Prostate gland (tissue), 2 donors: ENCODE data around the gene KRT86. TPM values are rescaled to one million over a fixed set of nuclear protein-coding genes. Genes with fewer than 3 reads are reported as not detected.

Experiments used
- DNase-seq: peaks from one replicate; pipeline ENCODE4 v3.0.0-alpha.2; 2019; ENCODE audit warnings: low spot score
- H3K27ac ChIP-seq, 2 donors: fragments of 200-600 bp; sonication (generic); 2 replicates each; pipeline ENCODE4 v1.5.1; 2017 to 2019
- H3K27me3 ChIP-seq: fragments of 200-600 bp; sonication (generic); replicated peaks from 2 replicates; pipeline ENCODE4 v1.5.1; 2019; ENCODE audit not compliant: insufficient read depth
- H3K36me3 ChIP-seq, 2 donors: fragments of 200-600 bp; sonication (generic); 1 replicate in 1 of 2; 2 replicates in 1 of 2; pipeline versions ENCODE4 v1.5.1 to v1.8.1; 2017 to 2019
- H3K4me1 ChIP-seq: fragments of 200-600 bp; sonication (generic); replicated peaks from 2 replicates; pipeline ENCODE4 v1.5.1; 2019
- H3K4me3 ChIP-seq, 2 donors: fragments of 200-600 bp; sonication (generic); 2 replicates each; pipeline ENCODE4 v1.5.1; 2017 to 2019
- H3K9me3 ChIP-seq: fragments of 200-600 bp; sonication (generic); 2 replicates; pipeline ENCODE4 v1.5.1; 2017
- POLR2A ChIP-seq: fragments of 450-650 bp; IDR thresholded peaks from one replicate; pipeline ENCODE4 v1.6.1; 2016; ENCODE audit warnings: antibody characterized with exemption, mild to moderate bottlenecking
- POLR2AphosphoS5 ChIP-seq: sonication (generic); formaldehyde crosslinking; IDR thresholded peaks from one replicate; pipeline ENCODE4 v1.6.1; 2017; ENCODE audit warnings: antibody characterized with exemption
- WGBS: methylation state at CpG from one replicate; pipeline ENCODE4 v1.1.5; 2018; 5-methylcytosine and 5-hydroxymethylcytosine counted together
- intact Hi-C: fragments of 100-400 bp; cut with DNase I; formaldehyde crosslinking; loops from one replicate; pipeline ENCODE4 v1.14.2; 2022
- total RNA-seq, 2 donors: library from RNA; depleted of rRNA; stranded (reverse); fragments of >200 nt; gene quantifications; one replicate each; pipeline ENCODE4 v1.1.0, GENCODE V29; 2016
- TF ChIP-seq, protein P1 (sequence below), 4 experiments: fragments of 200-600 bp in 2 of 4; fragments of 450-650 bp in 2 of 4; sonication (generic) in 2 of 4; IDR thresholded peaks; 1 replicate in 3 of 4; 2 replicates in 1 of 4; pipeline ENCODE4 v1.5.1; 2016 to 2019; ENCODE audit warnings: antibody characterized with exemption in 4 of 4, mild to moderate bottlenecking in 2 of 4, moderate library complexity in 2 of 4

Gene KRT86
- total RNA-seq = under 1 TPM; 0.27 to 0.85 TPM

DNA sequence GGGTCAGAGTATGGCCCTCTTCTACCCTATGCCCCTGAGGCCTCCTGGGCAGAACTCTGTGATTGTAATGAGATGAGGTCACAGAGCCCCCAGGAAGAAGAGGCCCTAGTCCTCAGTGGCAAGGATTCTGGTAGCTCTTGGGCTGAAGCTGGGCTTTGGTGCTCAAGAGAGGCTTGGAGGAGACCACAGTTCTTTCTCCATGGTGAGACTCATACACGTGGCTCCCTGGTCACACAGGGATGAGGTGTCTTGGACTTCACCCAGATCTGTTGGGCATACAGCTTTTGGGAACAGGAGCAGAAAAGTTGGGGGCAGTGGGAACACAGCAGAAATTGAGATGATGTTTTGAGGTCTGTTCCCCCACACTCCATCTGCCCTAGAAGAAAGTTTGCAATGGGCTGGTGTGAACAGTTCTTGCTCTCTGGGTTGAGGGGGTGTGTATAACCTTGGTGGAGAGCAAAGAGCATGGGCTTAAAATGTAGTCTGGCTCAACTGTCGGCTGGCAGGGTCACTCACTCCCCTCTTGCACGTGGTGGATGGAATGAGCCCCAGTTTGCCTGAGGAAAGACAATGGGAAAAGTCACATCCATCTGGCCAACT, at the start of gene KRT86:
KRT86 (plus strand) TSS at position 125 of the 600 bp plus-strand sequence. CDS start 27,272 bp downstream, outside the sequence.
- Histone ChIP-seq H3K27me3 (no peaks in the 10 kb centered on the region), H3K27ac (no peak within 1 kb of the TSS), H3K4me3 (no peak within 1 kb of the TSS), H3K4me1 (peaks cover 5% of the 10 kb centered on the region), H3K36me3 (no peaks in the 10 kb centered on the region), H3K9me3 (no peaks in the 10 kb centered on the region)
- 79% methylated on average over 3 of the region's 3 CpGs for WGBS
- intact Hi-C loops = loop anchor here (5.0 kb wide), 2 partner anchors 53 to 117 kb away; no protein-coding TSS in a partner anchor
- DNase-seq = no peak
- TF ChIP-seq POLR2A (no peak), POLR2AphosphoS5 (no peak)
- TF ChIP-seq, protein P1, sequence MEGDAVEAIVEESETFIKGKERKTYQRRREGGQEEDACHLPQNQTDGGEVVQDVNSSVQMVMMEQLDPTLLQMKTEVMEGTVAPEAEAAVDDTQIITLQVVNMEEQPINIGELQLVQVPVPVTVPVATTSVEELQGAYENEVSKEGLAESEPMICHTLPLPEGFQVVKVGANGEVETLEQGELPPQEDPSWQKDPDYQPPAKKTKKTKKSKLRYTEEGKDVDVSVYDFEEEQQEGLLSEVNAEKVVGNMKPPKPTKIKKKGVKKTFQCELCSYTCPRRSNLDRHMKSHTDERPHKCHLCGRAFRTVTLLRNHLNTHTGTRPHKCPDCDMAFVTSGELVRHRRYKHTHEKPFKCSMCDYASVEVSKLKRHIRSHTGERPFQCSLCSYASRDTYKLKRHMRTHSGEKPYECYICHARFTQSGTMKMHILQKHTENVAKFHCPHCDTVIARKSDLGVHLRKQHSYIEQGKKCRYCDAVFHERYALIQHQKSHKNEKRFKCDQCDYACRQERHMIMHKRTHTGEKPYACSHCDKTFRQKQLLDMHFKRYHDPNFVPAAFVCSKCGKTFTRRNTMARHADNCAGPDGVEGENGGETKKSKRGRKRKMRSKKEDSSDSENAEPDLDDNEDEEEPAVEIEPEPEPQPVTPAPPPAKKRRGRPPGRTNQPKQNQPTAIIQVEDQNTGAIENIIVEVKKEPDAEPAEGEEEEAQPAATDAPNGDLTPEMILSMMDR (IDR thresholded peaks at IDR 0.05) = no peak

DNA sequence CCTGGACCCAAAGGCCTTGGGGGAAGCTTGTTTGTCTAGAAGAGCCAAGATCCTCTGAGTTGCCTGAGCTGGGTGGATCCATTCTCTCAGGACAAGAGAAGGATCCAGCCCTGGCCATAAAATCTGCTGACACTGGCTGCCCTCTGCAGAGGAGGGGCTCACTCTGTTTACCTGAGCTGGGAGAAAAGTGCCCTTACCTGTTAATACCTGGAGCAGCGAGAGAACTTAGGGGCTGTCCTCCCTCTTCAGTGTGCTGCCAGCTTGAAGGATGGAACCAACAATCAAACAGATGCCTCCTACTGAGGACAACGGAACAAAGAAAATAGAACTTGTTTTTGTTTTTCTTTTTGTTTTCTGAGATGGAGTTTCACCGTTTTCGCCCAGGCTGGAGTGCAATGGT, 48.7 kb upstream of the KRT86 start:
- H3K27ac ChIP-seq = no peak overlapping the region
- 77% methylated on average over 4 of the region's 4 CpGs for WGBS
- no peaks in the 10 kb centered on the region for H3K27me3 ChIP-seq
- H3K36me3 ChIP-seq = no peaks in the 10 kb centered on the region
- no peak overlapping the region for H3K4me3 ChIP-seq
- H3K9me3 ChIP-seq = no peaks in the 10 kb centered on the region
- TF ChIP-seq, protein P1 (IDR thresholded peaks at IDR 0.05) = no peak
- no peak for TF ChIP-seq POLR2AphosphoS5
- TF ChIP-seq POLR2A = no peak
- no peaks in the 10 kb centered on the region for H3K4me1 ChIP-seq
- DNase-seq = no peak
- intact Hi-C loops = no loop called here

DNA sequence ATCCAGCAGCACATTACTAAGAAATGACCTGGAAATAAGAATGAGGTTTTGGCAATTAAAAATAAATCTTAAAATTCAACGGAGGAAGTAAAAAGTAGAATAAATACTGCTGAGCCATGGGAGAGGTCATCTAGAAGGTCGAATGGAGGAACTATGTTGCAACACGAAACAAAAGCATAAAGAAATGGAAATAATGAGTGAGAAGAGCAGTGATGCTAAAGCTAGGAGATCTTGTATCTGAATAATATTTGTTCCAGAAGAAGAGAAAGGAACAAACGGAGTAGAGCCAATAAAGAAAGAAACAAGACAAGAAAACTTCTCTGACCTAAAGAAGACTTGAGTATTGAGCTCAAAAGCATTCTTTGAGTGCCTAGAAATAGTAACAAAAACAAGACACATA, 48.0 kb upstream of the KRT86 start:
- TF ChIP-seq POLR2A = no peak
- TF ChIP-seq POLR2AphosphoS5 = no peak
- TF ChIP-seq, protein P1 (IDR thresholded peaks at IDR 0.05) = no peak
- H3K9me3 ChIP-seq = no peaks in the 10 kb centered on the region
- no peak overlapping the region for H3K4me3 ChIP-seq
- H3K27me3 ChIP-seq = no peaks in the 10 kb centered on the region
- H3K4me1 ChIP-seq = peaks cover 2% of the 10 kb centered on the region
- H3K27ac ChIP-seq = no peak overlapping the region
- DNase-seq = no peak
- 79% methylated on average over 4 of the region's 4 CpGs for WGBS
- no peaks in the 10 kb centered on the region for H3K36me3 ChIP-seq
- intact Hi-C loops = no loop called here

DNA sequence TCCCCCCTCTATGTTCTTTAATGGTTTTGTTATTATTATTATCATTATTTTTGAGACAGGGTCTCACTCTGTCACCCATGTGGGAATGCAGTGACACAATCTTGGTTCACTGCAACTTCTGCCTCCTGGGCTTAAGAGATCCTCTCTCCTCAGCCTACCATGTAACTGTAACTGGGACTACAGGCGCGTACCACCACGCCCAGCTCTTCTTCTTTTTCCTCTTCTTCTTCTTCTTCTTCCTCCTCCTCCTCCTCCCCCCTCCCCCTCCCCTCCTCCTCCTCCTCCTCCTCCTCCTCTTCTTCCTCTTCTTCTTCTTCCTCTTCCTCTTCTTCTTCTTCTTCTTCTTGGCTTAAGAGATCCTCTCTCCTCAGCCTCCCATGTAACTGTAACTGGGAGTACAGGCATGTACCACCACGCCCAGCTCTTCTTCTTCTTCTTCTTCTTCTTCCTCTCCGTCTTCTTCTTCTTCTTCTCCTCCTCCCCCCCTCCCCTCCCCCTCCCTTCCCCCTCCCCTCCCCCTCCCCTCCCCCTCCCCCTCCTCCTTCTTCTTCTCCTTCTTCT, 46.8 kb upstream of the KRT86 start:
- Histone ChIP-seq H3K4me1 (peaks cover 10% of the 10 kb centered on the region), H3K4me3 (no peak overlapping the region), H3K27ac (no peak overlapping the region), H3K36me3 (no peaks in the 10 kb centered on the region), H3K27me3 (no peaks in the 10 kb centered on the region), H3K9me3 (no peaks in the 10 kb centered on the region)
- TF ChIP-seq POLR2A = no peak
- TF ChIP-seq, protein P1 (IDR thresholded peaks at IDR 0.05) = no peak
- TF ChIP-seq POLR2AphosphoS5 = no peak
- intact Hi-C loops = no loop called here
- 72% methylated on average over 5 of the region's 5 CpGs for WGBS
- DNase-seq = no peak

DNA sequence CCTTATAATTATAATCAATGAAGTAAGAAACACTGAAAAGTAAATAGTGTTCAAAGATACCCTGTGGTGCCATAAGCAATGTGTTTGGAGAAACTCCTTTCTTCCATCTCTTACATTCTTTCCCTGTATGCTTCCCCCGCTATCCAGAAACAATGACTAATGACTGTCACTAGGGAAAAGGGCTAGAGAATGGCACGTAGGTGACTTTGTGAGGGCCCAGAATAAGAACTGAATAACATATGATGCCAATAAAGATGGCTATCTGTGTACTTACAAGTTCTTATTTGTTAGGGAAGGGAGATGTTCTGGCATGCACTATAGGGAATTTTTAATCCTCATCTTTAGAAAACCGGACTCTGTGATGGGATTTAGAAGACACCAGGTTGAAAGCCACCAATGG, 46.1 kb upstream of the KRT86 start:
- Histone ChIP-seq H3K27ac (peak overlapping the region; percentile 13 to 18), H3K4me1 (peaks cover 10% of the 10 kb centered on the region), H3K9me3 (no peaks in the 10 kb centered on the region), H3K36me3 (no peaks in the 10 kb centered on the region), H3K4me3 (no peak overlapping the region), H3K27me3 (no peaks in the 10 kb centered on the region)
- TF ChIP-seq, protein P1 (IDR thresholded peaks at IDR 0.05) = no peak
- TF ChIP-seq POLR2A (no peak), POLR2AphosphoS5 (peak; percentile 93)
- intact Hi-C loops = no loop called here
- DNase-seq = no peak
- 35% methylated on average over 3 of the region's 3 CpGs for WGBS
